Kidney (tissue), 14 donors: ENCODE results near the gene CFAP74. TPM values are rescaled to one million over a fixed set of nuclear protein-coding genes. Genes with fewer than 3 reads are reported as not detected.

Experiments used
- DNase-seq, 5 donors: peaks; one replicate each; pipeline ENCODE4 v3.0.0-alpha.2; 2013 to 2020
- FAIRE-seq: peaks from 2 replicates; lab custom pipeline; 2012; peaks lifted over from hg19 to GRCh38; lab: Jason Lieb, UNC
- H3K27ac ChIP-seq, 2 donors: one replicate each; pipeline ENCODE4 v1.7.0; 2013; ENCODE audit warnings: low read depth in 2 of 2, low read length in 2 of 2, inconsistent platforms in 1 of 2
- H3K27me3 ChIP-seq: one replicate; pipeline ENCODE4 v1.7.1; 2013; ENCODE audit warnings: low read length, inconsistent platforms; ENCODE audit not compliant: control insufficient read depth, insufficient read depth
- H3K36me3 ChIP-seq, 3 donors: one replicate each; pipeline versions ENCODE4 v1.7.0 to v1.7.1; 2013; ENCODE audit warnings: low read length in 3 of 3, control low read depth in 1 of 3, inconsistent platforms in 1 of 3; ENCODE audit not compliant: insufficient read depth in 3 of 3, control insufficient read depth in 2 of 3
- H3K4me1 ChIP-seq, 3 donors: one replicate each; pipeline versions ENCODE4 v1.7.0 to v1.7.1; 2013; ENCODE audit warnings: low read length in 3 of 3, inconsistent platforms in 1 of 3, low read depth in 1 of 3; ENCODE audit not compliant: control insufficient read depth in 2 of 3, insufficient read depth in 2 of 3
- H3K4me3 ChIP-seq, 3 donors: one replicate each; pipeline versions ENCODE4 v1.7.0 to v1.8.1; 2013; ENCODE audit warnings: low read length in 3 of 3, control low read depth in 1 of 3, inconsistent platforms in 1 of 3
- H3K9ac ChIP-seq, 3 donors: one replicate each; pipeline versions ENCODE4 v1.7.0 to v1.7.1; 2013; ENCODE audit warnings: low read length in 3 of 3, control low read depth in 1 of 3, inconsistent platforms in 1 of 3
- H3K9me3 ChIP-seq, 3 donors: one replicate each; pipeline versions ENCODE4 v1.7.0 to v1.7.1; 2013; ENCODE audit warnings: low read length in 3 of 3, control low read depth in 1 of 3, inconsistent platforms in 1 of 3; ENCODE audit not compliant: control insufficient read depth in 2 of 3, insufficient read depth in 1 of 3
- intact Hi-C: fragments of 100-400 bp; cut with DNase I; formaldehyde crosslinking; loops from one replicate; pipeline ENCODE4 v1.11.1; 2022
- polyA plus RNA-seq: library from polyadenylated mRNA; stranded (reverse); fragments of 350-450 nt; fragmentation: Illumina TruSeq; extraction: RNeasy Lipid Tissue Mini Kit (QIAGEN cat#74804); gene quantifications from one replicate; pipeline ENCODE4 v1.2.3, GENCODE V29; 2014; ENCODE audit warnings: low read depth, low replicate concordance; ENCODE audit not compliant: insufficient read depth
- total RNA-seq: library from RNA; stranded (reverse); fragmentation: NEBNext Ultra II Directional; extraction: Animal tissue kit (Norgen Biotek cat#: 25700); gene quantifications from one replicate; pipeline ENCODE4 v1.2.1, GENCODE V29; 2021
- TF ChIP-seq, protein P1 (sequence below): IDR thresholded peaks from 3 replicates; pipeline ENCODE4 v1.5.1; 2012; ENCODE audit warnings: mild to moderate bottlenecking, moderate library complexity, borderline replicate concordance; ENCODE audit not compliant: insufficient read depth; ENCODE audit errors: extremely low read depth
- donor health status: control.
- donor health status: control.
- donor health status: control.
- donor health status: control.
- donor health status: control.
- donor health status: DM: yes; HTN: yes; CAD: no.
- donor health status: Normal renal cell carcinoma (clear cell type).

CFAP74 gene
- total and polyA plus RNA-seq, 2 donors from 2014 or later: not detected

DNA sequence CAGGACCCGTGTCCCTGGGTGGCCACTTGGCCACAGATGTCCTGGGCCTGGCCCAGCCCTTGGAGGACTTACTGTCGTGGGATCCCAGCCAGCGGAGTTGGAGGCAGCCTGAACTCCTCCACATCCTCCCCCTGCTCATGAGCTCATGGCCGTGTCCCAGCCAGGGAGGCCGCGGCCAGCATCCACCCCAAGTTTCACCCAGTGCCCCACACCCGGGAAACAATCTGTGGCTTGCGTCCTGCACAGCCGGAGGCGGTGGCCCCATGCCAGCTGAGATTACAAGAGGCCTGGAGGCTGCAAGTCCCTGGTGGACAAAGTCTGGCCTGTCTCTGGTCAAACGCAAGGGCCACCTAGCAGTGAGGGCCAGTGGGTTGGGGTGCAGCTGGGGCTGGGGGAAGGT is 57.0 kb downstream of the CFAP74 start:
- TF ChIP-seq, protein P1, sequence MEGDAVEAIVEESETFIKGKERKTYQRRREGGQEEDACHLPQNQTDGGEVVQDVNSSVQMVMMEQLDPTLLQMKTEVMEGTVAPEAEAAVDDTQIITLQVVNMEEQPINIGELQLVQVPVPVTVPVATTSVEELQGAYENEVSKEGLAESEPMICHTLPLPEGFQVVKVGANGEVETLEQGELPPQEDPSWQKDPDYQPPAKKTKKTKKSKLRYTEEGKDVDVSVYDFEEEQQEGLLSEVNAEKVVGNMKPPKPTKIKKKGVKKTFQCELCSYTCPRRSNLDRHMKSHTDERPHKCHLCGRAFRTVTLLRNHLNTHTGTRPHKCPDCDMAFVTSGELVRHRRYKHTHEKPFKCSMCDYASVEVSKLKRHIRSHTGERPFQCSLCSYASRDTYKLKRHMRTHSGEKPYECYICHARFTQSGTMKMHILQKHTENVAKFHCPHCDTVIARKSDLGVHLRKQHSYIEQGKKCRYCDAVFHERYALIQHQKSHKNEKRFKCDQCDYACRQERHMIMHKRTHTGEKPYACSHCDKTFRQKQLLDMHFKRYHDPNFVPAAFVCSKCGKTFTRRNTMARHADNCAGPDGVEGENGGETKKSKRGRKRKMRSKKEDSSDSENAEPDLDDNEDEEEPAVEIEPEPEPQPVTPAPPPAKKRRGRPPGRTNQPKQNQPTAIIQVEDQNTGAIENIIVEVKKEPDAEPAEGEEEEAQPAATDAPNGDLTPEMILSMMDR: no peak
- intact Hi-C loops: no loop called here
- Histone ChIP-seq H3K4me3 (no peak overlapping the region), H3K9ac (no peak overlapping the region), H3K36me3 (no peaks in the 10 kb centered on the region), H3K4me1 (peaks cover 0 to 7% (median 5%) of the 10 kb centered on the region in 3 donors), H3K9me3 (no peaks in the 10 kb centered on the region), H3K27me3 (no peaks in the 10 kb centered on the region), H3K27ac (no peak overlapping the region)
- peak in 2 of 5 donors; percentile 32 to 93 for DNase-seq
- FAIRE-seq: no peak

DNA sequence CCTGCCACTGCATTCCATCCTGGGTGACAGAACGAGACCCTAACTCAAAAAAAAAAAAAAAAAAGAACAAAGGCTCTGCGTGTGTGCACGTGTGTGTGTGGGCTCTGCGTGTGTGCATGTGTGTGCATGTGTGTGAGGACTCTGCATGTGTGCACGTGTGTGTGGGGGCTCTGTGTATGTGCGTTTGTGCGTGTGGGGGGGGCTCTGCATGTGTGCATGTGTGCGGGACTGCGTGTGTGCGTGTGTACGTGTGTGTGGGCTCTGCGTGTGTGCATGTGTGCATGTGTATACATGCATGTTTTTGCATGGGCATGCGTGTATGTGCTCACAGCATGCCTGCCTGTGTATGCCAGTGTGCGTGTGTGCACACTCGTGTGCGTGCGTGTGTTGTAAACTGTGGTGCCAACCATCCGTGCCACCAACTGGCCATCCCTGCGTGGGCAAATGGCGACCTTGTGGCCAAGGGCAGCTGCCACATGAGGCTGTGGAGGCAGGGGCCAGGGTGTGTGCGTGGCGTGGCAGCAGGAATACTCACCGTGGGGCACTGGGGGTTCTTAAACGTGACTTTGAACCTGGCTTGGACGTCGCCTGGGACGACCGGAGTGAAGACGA is 57.7 kb downstream of the CFAP74 start:
- DNase-seq: peak in 1 of 5 donors; percentile 41
- intact Hi-C loops: no loop called here
- Histone ChIP-seq H3K27me3 (no peaks in the 10 kb centered on the region), H3K9me3 (no peaks in the 10 kb centered on the region), H3K4me1 (peaks cover 0 to 7% (median 7%) of the 10 kb centered on the region in 3 donors), H3K4me3 (no peak overlapping the region), H3K9ac (no peak overlapping the region), H3K27ac (no peak overlapping the region), H3K36me3 (no peaks in the 10 kb centered on the region)
- FAIRE-seq: no peak
- TF ChIP-seq, protein P1: no peak

DNA sequence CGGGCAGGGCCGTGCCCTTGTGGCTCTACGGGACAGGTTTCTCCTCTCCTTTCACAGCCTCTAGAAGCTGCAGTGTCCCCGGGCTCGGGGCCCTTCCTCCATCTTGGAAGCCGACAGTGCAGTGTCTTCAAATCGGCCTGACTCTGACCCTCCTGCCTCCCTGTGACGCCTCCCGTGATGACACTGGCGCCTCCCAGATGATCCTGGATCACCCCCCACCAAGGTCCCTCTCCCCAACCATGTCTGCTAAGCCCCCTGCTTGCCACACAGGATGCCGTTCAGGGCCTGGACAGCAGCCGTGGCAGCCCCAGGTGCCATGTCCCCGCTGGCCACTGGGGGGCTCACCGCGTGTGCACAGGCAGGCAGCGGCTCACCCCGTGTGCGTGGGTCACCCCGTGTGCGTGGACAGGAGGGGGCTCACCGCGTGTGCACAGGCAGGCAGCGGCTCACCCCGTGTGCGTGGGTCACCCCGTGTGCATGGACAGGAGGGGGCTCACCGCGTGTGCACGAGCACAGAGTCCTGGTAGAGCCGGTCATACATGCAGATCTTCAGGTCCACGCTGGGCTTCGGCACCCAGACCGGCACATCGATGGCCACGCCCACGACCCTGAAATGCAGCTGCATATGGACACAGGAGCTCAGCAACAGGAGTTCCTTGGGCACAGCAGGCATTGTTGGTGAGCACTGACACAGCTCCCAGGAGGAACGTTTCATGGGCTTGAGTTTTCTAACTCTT is 59.6 kb downstream of the CFAP74 start:
- FAIRE-seq: no peak
- Histone ChIP-seq H3K27me3 (no peaks in the 10 kb centered on the region), H3K4me1 (peaks cover 0 to 7% (median 7%) of the 10 kb centered on the region in 3 donors), H3K9ac (no peak overlapping the region), H3K36me3 (no peaks in the 10 kb centered on the region), H3K4me3 (peak overlapping the region in 2 of 3 donors; percentile 22 to 42), H3K27ac (no peak overlapping the region), H3K9me3 (no peaks in the 10 kb centered on the region)
- DNase-seq: peak; percentile 45 to 79 (median 61)
- TF ChIP-seq, protein P1: peak; percentile 78
- intact Hi-C loops: no loop called here
